ENCODE data around the gene NAA25. TPM values are rescaled to one million over a fixed set of nuclear protein-coding genes. Genes with fewer than 3 reads are reported as not detected.
"Not testable (repeated sequence)": the region's sequence is repeated elsewhere in the genome, so short reads cannot be mapped to it uniquely, and the experiment has no call there.

NAA25 gene
- total and polyA plus RNA-seq, 2 of the 4 experiments (the other 2 are of a cell fraction): 10.3 to 25.5 TPM

DNA sequence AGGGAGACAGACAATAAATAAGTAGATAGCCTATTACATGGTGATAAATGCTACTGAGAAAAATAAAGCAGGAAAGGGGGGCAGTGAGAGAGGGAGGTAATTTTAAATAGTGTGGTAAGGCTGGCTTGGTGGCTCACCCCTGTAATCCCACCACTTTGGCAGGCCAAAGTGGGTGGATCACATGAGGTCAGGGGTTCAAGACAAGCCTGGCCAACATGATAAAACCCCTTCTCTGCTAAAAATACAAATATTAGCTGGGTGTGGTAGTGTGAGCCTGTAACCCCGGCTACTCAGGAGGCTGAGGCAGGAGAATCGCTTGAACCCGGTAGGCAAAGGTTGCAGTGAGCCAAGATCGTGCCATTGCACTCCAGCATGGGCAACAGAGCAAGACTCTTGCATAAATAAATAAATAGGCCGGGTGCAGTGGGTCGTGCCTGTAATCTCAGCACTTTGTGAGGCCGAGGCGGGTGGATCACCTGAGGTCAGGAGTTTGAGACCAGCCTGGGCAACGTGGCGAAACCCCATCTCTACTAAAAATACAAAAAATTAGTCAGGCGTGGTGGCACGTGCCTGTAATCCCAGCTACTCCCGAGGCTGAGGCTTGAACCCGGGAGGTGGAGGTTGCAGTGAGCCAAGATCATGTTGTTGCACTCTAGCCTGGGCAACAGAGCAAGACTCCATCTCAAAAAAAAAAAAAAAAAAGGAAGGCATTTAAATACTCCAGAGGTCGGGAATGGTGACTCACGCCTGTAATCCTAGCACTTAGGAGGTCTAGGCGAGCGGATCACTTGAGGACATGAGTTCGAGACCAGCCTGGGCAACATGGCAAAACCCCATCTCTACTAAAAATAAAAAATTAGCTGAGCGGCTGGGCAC is 2.4 kb upstream of the NAA25 start:
- WGBS, 2 experiments (ENCODE audit: extremely low coverage in 2 of 2, insufficient read length in 1 of 2): 90% methylated on average over 4 of the region's 20 CpGs; no CpG with 5 or more reads in 1 of the 2 experiments
- H2AK5ac ChIP-seq (ENCODE audit: low read depth, low read length); H3K4ac ChIP-seq (ENCODE audit: low read depth, low read length); H2BK5ac ChIP-seq (ENCODE audit: low read depth, low read length, poor library complexity, severe bottlenecking); H2AFZ ChIP-seq (replicated peaks; ENCODE audit: low read length, poor library complexity); ATAC-seq (ENCODE audit: low read depth); dilution Hi-C loops (cut with HindIII; ENCODE audit: low sequenced_read_pairs, unreplicated experiment); H4K5ac ChIP-seq (ENCODE audit: low read depth, low read length); H3K18ac ChIP-seq (ENCODE audit: low read depth, low read length); H3K36me3 ChIP-seq (ENCODE audit: control insufficient read depth, insufficient read depth, low read length); DNase-seq; H3K14ac ChIP-seq (replicated peaks; ENCODE audit: low read depth, low read length); H2BK15ac ChIP-seq (ENCODE audit: low read depth, low read length); H3K27me3 ChIP-seq (ENCODE audit: control insufficient read depth, insufficient read depth, low read length); H4K91ac ChIP-seq (ENCODE audit: insufficient read depth, low read depth, low read length); H4K8ac ChIP-seq (ENCODE audit: low read depth in 2 of 2, low read length in 2 of 2); H3K9ac ChIP-seq (ENCODE audit: low read depth, low read length); intact Hi-C loops (cut with micrococcal nuclease); H3K4me3 ChIP-seq (ENCODE audit: insufficient read depth, low read depth, low read length); BruUV-seq (replicated peaks); in situ Hi-C loops (cut with MboI; ENCODE audit: low sequenced_read_pairs); H3K4me2 ChIP-seq (ENCODE audit: low read depth, low read length); H2BK120ac ChIP-seq (ENCODE audit: low read depth, low read length); H3K56ac ChIP-seq (ENCODE audit: extremely low read depth, insufficient read depth, low read length); H2BK20ac ChIP-seq (ENCODE audit: low read depth, low read length); H3K23ac ChIP-seq (ENCODE audit: low read depth, low read length); H3K27ac ChIP-seq (ENCODE audit: insufficient read depth, low read length); H2AK9ac ChIP-seq (replicated peaks; ENCODE audit: low read depth, low read length, poor library complexity); H3K9me3 ChIP-seq (ENCODE audit: control insufficient read depth, insufficient read depth, low read length): not testable (repeated sequence)
- H4K20me1 ChIP-seq (ENCODE audit: insufficient read depth, low read length): peaks cover 12% of the 10 kb centered on the region; the same call in 1 of the 2 replicates
- POLR2A ChIA-PET (ENCODE audit: unreplicated experiment): interaction anchor here (0.6 kb wide), 1 partner anchor 22 kb away, joined by 4 read pairs; no protein-coding TSS in a partner anchor
- CTCF ChIA-PET: interaction anchor here (0.6 kb wide), 1 partner anchor 137 kb away, joined by 5 read pairs; no protein-coding TSS in a partner anchor
- H3K4me1 ChIP-seq (ENCODE audit: control insufficient read depth, insufficient read depth, low read length): peaks cover 14% of the 10 kb centered on the region
- H3K9me1 ChIP-seq (ENCODE audit: insufficient read depth, low read length): peaks cover 13% of the 10 kb centered on the region
- H3K79me1 ChIP-seq (ENCODE audit: low read depth in 1 of 2, low read length in 2 of 2): peaks cover 0 to 13% of the 10 kb centered on the region in 2 experiments; a peak in 2 of 4 replicates

Measured in IMR-90 (cell line).